ENCODE measurements around the gene TM9SF3.

The TM9SF3 gene

DNA sequence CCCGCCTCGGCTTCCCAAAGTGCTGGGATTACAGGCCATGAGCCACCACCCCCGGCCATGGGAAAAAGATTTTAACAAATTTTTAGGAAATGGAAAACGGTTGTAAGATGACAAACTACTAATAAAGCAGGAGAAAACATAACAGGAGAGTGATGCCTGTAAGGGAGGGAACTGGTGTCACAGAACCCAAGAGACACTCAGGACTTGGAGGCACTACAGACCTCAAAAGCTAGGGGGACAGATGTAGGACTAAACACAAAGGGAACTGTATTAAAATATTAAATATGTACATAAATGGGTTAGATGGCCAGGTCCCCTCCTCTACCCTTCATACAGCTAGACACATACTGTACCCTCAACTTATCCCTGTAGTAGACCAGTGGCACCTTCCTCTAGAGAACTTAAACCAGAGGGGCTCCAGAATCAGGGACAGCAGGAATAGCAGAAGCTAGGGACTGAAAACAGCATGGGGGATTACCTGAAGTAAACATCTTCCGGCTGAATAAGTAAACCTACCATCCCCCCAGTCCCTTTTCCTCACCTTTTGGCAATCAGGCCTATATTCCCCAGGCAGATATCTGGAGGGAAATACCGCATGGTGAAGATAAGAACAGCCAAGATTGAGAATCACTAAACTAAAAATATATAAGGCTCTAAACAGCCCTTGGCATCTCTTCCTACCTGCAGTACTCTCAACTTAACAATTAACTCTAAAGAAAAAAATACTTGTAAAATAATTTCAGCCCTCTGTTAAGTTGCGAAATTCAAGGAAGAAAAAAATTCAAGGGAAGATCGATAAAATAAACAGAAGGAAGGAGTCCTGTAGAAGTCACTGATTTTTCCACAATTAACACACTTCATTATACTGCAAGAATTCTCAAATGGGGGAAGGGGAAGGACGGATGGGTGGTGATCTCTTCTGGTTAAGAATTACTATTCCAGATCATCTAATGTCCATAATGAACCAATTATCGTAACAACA, 15.5 kb downstream of the TM9SF3 start:
- DNase-seq (ENCODE audit: low read depth) = no peak
- TF ChIP-seq, protein P1, sequence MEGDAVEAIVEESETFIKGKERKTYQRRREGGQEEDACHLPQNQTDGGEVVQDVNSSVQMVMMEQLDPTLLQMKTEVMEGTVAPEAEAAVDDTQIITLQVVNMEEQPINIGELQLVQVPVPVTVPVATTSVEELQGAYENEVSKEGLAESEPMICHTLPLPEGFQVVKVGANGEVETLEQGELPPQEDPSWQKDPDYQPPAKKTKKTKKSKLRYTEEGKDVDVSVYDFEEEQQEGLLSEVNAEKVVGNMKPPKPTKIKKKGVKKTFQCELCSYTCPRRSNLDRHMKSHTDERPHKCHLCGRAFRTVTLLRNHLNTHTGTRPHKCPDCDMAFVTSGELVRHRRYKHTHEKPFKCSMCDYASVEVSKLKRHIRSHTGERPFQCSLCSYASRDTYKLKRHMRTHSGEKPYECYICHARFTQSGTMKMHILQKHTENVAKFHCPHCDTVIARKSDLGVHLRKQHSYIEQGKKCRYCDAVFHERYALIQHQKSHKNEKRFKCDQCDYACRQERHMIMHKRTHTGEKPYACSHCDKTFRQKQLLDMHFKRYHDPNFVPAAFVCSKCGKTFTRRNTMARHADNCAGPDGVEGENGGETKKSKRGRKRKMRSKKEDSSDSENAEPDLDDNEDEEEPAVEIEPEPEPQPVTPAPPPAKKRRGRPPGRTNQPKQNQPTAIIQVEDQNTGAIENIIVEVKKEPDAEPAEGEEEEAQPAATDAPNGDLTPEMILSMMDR (IDR thresholded peaks at IDR 0.05; ENCODE audit: low read length, missing control alignments) = no peak
- H3K4me3 ChIP-seq (replicated peaks; ENCODE audit: low read depth, low read length) = no peak overlapping the region

DNA sequence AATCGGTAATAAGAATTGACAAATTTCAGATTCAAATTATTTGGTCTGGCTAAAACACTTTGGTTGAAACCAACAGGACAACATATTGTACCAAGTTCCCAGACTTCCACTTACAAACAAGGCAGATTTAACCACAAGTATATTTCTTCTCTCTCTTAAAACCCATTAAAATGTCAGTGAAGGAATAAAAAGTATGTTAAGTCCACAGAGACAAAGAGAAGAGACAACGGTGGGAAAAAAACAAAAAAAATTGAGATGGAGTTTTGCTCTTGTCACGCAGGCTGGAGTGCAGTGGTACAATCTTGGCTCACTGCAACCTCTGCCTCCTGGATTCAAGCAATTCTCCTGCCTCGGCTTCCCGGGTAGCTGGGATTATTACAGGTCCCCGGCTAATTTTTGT, 16.3 kb downstream of the TM9SF3 start:
- TF ChIP-seq, protein P1 (IDR thresholded peaks at IDR 0.05; ENCODE audit: low read length, missing control alignments) = no peak
- no peak overlapping the region for H3K4me3 ChIP-seq (replicated peaks; ENCODE audit: low read depth, low read length)
- no peak for DNase-seq (ENCODE audit: low read depth)

DNA sequence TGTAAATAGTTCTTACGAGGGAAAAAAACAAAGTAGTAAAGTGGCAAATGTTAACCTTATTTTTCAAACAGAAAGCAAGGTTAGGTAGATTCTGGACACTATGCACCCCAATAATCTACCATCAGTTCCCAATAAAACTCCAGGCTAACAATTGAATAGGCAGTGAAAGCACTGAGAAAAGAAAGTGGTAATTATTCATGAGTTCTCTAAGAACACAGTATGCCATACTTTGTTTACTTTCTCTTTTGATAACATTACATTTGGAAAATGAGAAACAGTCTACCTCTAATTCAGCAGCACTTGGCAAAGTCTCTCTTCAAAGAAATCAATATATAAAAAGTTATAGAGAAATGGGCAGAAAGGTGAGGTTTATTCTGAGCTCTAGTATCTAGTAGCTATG, 18.4 kb downstream of the TM9SF3 start:
- no peak overlapping the region for H3K4me3 ChIP-seq (replicated peaks; ENCODE audit: low read depth, low read length)
- DNase-seq (ENCODE audit: low read depth) = no peak
- TF ChIP-seq, protein P1 (IDR thresholded peaks at IDR 0.05; ENCODE audit: low read length, missing control alignments) = no peak

DNA sequence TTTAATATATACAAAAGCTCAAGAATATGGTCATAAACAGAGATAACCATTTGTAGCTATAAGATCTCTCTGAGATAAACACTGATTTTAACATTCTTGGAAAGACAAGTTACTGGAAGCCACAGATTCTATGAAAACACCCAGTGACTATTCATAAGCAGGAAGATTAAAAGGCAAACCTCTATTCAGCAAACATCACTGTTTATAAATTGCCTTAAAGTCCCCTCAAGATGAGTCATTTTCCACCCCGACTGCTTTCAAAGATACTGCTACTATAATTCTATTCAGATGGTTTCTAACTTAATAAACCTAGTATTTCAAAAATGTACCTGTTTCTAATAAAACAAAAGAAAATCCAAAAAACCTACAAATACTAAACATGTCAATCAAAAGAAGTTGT, 21.0 kb downstream of the TM9SF3 start:
- peak; percentile 49 for DNase-seq (ENCODE audit: low read depth)
- H3K4me3 ChIP-seq (replicated peaks; ENCODE audit: low read depth, low read length) = no peak overlapping the region
- TF ChIP-seq, protein P1 (IDR thresholded peaks at IDR 0.05; ENCODE audit: low read length, missing control alignments) = no peak

DNA sequence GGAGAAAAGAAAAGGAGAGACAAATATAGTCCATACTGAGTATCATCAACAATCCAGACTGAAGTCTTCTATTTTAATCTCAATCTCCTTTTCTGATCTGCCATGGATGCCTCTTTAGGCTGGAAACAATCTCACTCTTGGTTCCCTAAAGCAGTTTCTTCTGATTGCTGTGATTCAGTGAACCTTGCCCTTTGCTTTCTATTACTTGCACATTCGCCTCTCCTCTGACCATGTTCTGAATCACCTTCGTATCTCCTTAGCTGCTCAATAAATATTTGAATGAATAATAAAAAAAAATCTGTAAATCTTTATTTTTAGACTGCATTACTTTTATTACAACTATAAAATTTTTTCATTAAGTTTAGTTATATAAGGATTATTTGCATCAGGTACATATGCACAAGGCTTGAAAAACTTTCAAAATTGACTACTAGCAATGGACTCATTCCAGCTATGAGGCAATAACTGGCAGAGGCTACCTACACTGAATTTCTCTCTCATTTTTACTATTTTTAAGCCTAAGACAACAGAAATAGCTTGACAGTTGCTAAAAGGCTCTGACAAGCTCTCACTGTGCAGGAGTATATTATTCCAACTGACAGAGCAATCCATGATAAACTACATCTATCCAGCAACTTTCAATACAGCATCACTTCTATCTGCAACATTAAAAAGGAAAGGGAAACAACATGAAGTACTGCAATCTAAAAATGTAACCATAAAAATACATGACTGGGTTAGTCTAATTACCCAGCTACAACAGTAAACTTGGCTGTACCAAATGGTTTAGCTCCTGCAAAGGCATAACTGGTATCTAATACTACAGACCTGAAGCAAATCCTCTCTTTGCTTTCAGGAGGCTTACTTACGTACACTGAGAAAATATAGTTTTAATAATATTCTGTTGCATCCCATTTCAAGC, 25.6 kb downstream of the TM9SF3 start:
- no peak overlapping the region for H3K4me3 ChIP-seq (replicated peaks; ENCODE audit: low read depth, low read length)
- TF ChIP-seq, protein P1 (IDR thresholded peaks at IDR 0.05; ENCODE audit: low read length, missing control alignments) = no peak
- peak; percentile 45 for DNase-seq (ENCODE audit: low read depth)

DNA sequence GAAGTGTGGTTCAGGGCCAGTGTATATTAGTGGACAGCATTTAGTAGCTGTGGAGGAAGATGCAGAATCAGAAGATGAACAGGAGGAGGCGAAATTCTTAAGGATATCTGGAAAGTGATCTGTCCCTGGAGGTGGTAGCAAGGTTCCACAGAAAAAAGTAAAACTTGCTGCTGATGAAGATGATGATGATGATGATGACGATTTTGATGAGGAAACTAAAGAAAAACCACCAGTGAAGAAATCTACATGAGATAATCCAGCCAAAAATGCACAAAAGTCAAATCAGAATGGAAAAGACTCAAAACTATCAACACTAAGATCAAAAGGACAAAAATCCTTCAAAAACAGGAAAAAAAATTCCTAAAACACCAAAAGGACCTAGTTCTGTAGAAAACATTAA, 26.3 kb downstream of the TM9SF3 start:
- TF ChIP-seq, protein P1 (IDR thresholded peaks at IDR 0.05; ENCODE audit: low read length, missing control alignments) = no peak
- DNase-seq (ENCODE audit: low read depth) = no peak
- no peak overlapping the region for H3K4me3 ChIP-seq (replicated peaks; ENCODE audit: low read depth, low read length)
